SKM-1 (cell line): ENCODE data around the gene PPEF2.

Experiments
- DNase-seq: peaks from one replicate; lab custom pipeline; 2025; ENCODE audit not compliant: unreplicated experiment; lab: John Stamatoyannopoulos, UW

PPEF2 gene

DNA sequence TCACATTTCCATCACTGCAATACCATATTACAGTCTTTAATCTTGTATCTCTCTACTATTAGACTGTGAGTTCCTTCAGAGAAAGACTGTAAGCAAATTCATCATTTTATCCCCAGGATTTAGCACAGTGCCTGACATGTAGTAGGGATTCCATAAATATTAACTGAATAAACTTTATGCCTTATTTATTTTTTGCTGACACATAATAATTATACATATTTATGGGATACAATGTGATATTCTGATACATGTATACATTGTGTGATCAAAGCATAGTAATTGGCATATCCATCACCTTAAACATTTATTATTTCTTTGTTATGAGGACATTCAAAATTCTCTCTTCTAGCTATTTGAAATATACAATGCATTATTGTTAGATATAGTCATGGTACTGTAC lies 3.7 kb downstream of the PPEF2 start:
- DNase-seq, result no peak

DNA sequence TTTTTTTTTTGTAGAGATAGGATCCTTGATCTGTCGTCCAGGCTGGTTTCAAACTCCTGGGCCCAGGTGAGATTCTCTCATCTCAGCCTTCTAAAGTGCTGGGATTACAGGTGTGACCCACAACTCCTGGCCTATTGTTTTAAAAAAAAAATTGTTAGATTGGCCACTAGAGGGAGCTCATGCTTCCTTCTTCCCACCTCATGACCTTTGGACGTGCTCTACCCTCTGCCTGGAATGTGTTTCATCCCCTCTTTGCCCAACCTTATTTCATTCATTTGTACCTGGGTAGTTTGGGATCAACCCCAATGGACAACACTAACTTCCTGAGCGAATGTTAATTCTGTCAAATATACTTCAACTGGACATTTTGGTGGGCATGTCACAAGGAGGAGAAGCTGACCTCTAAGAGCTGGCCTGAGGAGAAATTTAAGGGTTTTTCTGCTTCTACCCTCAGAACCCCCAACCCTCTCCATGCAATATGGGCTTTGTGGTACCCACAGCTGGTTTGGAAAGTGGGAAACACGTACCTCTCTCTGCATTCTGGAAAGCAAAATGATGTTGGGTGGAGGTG lies 6.4 kb downstream of the PPEF2 start:
- peak; percentile 51 for DNase-seq

DNA sequence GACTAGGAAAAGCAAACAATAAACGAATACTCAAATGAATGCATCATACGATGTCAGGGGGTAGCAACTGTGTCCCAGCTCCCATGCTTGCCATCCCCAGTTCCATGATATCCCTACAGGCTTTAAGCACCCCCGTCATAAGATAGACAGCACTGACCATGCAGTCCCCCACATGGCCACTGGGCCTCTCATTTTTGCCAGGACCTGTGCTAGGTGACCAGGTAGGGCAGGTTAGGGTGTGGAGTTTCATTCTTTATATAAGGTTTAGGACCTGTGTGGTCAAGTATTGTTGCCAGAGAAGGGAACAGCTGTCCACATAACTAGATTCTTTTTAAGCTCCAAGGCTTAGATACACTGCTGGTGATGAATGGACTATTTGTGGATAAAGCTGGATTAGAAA lies 9.7 kb downstream of the PPEF2 start:
- DNase-seq, result no peak

DNA sequence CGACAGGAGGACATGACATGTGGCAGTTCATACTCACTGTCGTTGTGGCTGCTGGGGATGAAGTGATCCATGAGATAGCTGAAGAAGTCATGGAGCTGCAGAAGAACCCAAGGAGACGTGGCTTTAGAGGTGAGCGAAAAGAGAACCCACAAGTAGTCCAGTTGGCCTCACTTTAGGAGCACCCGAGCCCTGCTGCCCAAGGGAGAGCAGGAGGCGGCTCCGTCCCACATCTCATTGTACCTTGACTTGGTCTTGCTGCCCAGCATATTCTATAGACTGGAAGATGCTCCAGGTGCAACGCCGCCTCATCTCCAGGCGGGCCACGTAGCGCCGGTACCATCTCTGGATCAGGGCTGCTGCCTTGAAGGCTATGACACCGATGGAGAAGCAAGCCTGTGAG lies 10.6 kb downstream of the PPEF2 start:
- no peak for DNase-seq

DNA sequence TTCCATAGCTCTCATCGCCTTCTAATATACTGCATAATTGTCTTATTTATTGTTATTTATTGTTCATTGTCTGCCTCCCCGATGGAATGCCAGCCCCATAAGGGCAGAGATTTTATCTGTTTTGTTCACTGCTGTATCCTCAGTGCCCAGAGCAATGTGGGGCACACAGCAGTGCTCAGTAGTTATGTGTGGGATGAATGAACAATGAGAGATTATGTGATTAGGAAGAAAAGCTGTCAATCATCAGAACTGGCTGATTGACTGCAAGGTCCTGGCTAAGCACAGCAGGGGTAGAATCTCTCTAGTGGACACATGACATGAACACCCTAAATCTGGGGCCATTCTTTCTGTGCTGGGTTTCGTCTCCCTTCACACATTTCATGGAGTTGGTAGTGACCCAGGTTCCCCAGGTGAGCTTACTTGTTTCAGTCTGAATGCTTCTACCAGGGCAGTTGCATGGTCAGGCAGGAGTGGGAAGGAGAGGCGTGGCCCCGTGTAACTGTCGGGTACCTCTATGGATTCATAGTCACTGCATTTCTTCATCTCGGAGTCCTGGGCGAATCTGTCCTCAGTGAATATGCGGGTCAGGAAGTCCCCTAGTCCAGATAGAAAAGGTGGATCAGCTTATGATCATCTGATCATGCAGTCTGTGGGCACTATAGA lies 12.6 kb downstream of the PPEF2 start:
- DNase-seq, result no peak

DNA sequence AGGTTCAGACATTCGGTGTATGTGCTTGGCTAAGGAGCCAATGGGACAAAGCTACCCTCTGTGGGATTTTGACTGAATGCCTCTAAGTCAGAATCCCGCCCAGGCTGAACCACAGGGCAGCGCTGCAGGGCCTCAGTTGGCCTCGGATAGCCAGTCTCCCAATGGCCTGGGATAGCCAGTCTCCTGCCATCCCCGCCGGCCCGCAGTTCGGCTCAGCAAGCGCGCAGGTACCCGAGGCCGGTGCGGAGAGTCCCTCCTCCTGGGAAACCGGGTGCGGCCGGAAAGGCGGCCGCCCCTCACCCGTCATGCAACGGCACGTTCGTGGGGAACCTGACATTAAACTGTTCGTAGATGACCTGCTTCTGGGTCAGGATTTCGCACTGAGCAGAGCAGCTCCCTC lies 16.1 kb downstream of the PPEF2 start:
- DNase-seq, result no peak

DNA sequence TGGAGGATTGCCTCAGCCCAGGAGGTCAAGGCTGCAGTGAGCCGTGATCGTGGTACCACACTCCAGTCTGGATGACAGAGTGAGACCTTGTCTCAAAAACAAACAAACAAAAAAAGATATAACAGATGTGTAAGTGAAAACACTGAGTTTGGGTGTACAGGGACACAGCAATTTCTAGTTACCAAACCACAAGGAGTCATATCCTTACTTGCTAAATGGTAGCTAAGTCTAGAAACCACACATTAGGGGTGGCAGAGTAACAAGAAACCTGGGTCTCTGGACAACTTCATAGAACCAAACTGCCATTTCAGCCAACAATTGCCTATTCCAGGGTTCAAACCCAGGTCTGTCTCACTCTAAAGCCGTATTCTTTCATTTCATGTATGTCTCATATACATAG lies 20.8 kb downstream of the PPEF2 start:
- no peak for DNase-seq

DNA sequence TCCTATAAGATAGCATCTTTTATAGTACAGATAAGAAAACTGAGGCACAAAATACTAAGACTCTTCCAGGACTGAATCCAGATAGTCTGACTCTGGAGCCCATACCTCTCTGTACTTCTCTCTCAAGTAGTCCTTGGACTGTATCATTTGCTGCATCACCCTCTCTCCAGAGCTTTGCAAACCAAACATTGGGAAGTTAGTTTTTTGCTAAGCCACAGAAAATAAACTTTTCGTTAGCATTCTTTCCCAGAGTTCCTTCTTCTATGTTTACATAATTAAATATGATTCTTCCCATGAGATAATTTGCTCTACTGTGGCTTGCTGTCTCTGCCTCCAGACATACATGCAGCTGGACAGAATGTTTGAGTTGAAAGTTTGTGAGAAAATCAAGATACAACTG lies 22.0 kb downstream of the PPEF2 start:
- no peak for DNase-seq

DNA sequence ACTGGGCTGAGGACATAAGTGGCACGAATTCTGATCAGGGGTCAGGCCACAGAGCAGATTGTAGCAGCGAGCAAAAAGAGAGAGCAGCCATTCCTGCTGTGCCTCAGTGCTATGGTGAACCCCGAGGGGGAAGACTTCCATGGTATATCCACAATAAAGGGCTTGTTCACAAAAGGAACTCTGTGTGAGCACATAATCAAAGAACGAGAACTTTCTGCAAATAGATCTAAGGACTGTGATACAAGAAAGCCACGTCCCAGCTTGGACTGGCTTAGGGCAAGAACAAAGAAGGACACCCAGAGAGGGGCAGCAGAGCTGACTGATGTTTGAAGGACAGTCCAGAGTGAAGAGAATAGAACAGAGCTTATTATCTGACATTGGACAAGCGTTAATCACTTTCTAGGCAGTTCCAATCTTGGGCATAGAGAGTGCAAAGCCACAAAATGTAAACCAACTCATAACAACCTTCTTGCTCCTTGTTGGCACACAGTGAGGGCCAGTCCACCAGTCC lies 24.0 kb downstream of the PPEF2 start:
- DNase-seq, result no peak

DNA sequence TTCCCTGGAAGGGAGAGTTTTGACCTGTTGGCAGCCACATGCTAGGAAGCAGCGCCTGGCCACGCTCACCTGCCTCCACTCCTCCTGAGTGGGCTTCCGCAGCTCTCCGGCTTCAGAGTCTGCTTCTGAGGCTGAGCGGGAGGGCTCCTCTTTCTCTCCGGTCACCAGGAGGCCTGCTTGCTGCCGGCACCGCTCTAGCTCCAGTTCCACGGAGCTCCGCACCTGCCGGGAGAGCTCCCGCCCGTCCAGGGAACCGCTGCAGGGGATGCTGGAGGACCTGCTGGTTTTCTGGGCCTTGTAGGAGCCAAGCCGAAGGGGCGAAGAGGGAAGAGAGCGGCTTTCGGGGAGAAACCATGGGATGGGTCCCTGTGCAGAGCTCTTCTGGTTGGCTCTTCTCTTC lies 26.0 kb downstream of the PPEF2 start:
- DNase-seq, result no peak

DNA sequence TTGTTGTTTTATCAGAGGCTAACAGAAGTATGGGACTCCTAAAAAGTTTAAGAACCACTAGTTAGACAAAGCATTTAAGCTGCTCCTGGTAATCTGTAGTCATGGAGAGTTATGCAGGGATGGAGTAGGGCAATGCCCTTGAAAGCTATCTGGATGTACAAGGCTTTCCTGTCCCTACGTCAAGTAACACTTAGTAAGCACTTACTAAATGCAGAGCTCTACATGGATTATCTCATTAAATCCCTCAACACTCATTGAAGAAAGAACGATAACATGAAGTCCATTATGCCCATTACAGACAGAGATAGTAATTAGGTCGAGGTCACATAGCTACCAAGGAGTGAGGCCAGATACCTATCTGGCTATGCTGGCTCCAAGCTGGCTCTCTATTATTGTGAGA lies 33.2 kb downstream of the PPEF2 start:
- no peak for DNase-seq

DNA sequence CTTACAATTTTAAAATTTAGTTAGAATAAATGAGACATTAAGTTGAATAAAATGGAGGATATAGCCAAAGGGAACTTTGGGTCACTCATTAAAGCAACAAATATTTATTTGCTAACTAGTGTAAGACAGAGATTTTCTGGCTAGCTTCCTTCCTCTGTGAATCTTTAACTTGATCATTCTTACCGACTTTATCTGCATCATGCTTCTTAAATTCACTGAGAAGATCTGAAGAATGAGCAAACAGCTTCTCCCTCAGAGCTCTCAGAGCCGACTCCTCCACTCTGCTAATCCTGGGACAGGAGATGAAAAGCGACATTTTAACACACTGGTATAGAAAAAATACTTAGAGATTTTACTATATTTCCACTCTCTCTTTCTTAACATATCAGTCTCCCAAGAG lies 35.1 kb downstream of the PPEF2 start:
- no peak for DNase-seq

DNA sequence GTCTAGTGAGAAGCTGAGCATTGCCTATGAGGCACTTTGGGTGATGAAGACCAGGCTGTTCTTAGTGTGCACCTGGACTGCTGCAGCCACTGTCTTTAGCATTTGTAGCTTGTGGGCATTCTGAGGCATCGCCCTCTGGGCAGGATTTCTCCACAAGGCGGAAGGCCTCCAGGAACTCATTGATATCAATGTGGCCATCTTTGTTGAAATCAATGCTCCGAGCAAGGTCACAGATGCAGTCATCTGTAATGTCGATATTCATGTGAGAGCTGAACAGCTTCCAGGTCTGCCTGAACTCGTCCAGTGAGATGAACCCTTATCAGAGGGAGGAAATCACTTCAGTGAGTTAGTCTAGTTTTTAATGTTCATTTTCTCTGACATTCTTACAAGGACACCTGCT lies 41.6 kb downstream of the PPEF2 start:
- DNase-seq, result no peak

DNA sequence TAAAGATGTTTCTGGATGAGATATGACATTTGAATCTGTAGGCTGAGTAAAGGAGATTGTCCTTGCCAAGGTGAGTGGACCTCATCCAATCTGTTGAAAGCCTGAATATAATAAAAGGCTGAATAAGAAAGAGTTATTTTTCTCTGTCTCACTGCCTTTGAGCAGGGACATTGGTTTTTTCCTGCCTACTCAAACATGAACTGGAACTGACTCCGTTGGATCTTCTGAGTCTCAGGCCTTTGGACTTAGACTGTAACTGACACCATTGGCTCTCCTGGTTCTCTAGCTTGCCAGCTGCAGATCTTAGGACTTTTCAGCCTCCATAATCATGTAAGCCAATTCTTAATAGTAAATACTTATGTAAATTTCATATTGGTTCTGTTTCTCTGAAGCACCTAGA lies 43.5 kb downstream of the PPEF2 start:
- no peak for DNase-seq

DNA sequence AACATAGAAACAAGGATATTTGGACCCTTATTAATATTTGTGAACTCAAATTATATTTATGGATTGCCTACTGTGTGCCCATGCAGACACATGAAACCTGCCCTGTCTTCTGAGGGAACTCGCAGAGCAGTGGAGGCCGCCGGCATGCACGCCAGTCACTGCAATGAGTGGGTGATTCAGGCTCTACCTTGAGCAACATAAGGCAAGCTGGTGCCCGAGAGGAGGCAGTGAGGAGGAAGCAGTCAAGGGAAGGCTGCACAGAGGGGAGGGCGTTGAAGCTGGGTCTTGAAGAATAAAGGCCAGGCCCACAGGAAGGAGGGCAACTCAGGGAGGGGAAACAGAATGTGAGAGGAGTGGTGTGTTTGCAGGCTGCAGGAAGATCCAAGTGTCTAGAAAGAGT lies 52.8 kb downstream of the PPEF2 start:
- DNase-seq, result peak; percentile 74

DNA sequence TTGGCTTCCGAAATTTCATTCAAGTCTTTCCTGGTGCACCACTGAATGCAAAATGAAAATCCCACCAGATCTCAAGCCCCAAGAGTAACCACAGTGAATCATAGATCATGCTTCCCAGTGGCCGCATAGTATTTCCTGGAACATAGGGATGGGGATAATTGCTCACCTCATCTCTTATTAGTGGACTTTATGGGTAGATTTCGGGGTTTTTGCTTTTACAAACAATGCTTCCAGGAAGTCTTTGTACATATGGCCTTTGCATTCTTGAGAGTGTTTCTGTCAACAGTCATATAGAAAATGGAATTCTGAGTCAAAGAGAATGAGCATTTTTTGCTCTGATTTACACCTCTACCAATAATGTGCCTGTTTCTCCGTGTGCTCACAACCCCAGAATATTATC lies 53.4 kb downstream of the PPEF2 start:
- DNase-seq, result no peak

DNA sequence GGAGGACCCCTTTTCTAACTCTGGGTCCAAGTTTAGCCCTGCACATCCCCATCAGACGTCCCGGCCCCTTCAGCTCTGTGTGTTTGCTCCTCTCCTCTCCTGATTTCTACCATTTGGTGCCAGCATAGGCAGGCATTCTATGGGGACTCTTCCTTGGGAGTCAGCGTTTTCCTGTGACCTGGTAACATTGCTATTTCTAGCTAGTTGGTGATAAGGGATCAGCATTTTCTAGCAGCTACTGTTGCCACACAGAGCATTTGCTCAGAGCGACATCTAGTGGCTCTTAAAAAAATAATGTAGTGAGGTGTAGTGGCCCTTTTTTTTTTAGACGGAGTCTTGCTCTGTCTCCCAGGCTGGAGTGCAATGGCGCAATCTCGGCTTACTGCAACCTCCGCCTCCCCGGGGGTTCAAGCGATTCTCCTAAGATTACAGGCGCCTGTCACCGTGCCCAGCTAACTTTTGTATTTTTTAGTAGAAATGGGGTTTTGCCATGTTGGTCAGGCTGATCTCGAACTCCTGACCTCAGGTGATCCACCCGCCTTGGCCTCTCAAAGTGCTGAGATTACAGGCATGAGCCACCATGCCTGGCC lies 54.0 kb downstream of the PPEF2 start:
- peak; percentile 61 for DNase-seq

DNA sequence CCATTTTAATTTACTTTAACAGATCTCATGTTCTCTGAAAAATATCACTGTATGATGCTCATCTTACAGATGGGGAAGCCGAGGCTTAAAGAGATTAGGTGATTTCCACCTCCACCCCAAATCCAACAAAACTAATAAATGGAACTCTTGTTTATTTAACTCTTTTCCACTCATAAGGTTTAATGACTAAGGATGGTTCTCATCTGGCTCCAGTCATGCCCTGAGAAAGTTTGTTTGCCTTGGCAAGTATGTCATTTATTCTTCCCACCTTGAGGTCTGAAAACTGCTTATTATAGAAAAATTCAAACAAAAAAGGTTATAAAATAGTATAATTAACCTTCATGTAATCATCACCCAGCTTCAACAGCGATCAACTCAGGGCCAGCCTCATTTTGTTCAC lies 56.3 kb downstream of the PPEF2 start:
- no peak for DNase-seq

DNA sequence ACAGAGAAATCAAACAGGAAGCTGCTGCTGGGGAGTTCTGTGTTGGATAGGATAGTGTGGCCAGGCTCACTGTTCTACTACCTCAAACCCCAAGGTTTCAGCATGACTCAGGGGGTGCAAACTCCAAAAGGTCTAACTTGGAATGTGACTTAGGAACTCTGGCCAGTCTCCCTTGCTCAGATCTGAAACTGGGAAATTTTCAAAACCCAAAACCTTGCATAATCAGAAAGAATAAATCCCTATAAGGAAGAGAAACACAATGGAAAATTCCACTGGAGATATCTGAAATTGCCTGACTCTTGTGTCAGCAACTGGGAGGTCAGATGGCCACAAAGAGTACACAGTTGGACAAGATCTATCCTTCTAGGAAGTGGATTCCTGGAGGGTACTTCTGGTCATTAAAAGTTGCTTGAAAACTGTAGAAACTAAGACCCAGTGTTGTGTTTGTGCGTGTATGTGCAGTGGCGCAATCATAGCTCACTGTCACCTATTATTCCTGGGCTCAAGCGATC lies 58.0 kb downstream of the PPEF2 start:
- no peak for DNase-seq

DNA sequence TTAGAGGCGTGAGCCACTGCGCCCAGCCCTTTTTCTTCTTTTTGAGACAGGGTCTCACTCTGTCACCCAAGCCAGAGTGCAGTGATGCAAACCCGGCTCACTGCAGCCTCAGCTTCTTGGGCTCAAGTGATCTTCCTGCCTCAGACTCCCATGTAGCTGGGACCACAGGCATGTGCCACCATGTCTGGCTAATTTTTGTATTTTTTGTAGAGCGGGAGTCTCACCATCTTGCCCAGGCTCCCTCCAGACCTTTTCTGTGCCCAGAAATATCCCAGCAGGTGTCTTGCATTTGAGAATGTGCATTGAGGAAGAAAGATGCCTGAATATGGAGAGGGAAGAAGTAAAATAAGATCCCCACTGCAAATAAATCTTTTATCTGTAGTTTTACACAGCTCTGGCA lies 58.7 kb downstream of the PPEF2 start:
- no peak for DNase-seq

DNA sequence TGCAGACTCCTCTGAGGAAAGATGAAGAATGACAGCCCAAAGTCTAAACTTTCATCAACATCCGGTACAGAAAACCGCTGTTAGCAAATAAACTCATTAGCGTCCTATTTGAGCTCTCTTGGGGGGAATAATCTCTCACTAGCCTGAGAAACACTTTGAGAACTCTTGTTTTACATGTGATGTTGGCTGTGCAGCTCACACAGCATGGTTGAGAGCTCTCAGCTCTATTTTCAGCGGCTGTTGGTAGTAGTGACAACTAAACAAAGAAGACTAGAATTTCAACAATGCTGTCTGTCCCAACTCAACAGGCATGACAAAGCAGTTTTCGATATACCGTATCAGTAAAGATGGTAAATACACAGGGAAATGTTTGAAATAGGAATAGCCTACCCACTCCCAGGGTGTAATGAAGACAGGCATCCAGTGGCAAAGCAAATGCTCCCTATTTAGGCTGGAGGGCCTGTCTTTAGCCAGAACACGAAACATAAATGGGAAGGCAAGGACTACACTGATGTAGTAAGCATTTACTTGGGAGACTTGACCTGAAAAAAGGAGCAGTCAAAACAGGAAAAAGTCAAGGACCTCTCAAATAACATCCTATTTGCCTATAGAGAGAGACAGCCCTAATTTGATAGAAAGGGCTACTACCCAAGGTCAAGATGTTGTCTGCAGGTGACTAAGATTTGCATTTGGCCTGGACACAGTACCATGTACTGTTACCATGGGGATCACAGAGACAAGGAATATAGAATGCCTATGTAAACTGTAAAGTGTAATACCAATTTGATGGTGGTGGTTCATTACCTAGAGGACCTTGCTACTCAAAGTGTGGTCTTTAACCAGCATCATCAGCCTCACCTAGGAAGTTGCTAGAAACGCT lies 60.4 kb downstream of the PPEF2 start:
- no peak for DNase-seq

DNA sequence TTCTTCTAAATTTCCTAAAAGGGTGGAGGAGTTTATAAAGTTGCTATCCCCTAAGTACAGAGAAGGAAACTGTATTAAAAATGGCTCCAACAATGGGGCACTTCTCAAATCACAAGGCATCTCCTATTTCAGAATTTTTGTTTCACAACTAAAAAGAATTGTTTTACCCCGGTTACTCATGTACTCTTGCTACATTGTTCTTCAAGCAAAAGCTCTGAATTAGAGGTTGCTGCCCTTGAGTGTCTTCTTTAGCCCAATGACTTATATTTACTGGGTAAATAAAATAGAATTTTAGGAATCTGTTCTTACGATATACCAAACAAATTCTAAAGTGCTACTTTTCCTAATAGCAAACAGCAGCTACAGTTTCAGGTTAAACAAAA lies 67.5 kb downstream of the PPEF2 start:
- no peak for DNase-seq
